Fibroblast of villous mesenchyme (primary cell): ENCODE measurements around the gene LY6G6F. TPM values are rescaled to one million over a fixed set of nuclear protein-coding genes. Genes with fewer than 3 reads are reported as not detected.

Source experiments
- DNase-seq: peaks from one replicate; pipeline ENCODE4 v3.0.0-alpha.2; 2010; ENCODE audit warnings: low read depth
- H3K4me3 ChIP-seq: 2 replicates; pipeline ENCODE4 v1.5.1; 2011; ENCODE audit warnings: low read depth, mild to moderate bottlenecking, low read length
- total RNA-seq: library from RNA; depleted of rRNA; stranded (reverse); fragments of >200 nt; gene quantifications from 2 replicates; pipeline ENCODE4 v1.2.3, GENCODE V29; 2012
- TF ChIP-seq, protein P1 (sequence below): IDR thresholded peaks from 2 replicates; pipeline ENCODE4 v1.5.1; 2012; ENCODE audit warnings: low read depth, mild to moderate bottlenecking, low read length; ENCODE audit not compliant: insufficient read depth

LY6G6F gene
- total RNA-seq, 1 donor: not detected

GRCh38 chr6:31718265-31718664 lies 11.6 kb downstream of the LY6G6F start:
- TF ChIP-seq, protein P1, sequence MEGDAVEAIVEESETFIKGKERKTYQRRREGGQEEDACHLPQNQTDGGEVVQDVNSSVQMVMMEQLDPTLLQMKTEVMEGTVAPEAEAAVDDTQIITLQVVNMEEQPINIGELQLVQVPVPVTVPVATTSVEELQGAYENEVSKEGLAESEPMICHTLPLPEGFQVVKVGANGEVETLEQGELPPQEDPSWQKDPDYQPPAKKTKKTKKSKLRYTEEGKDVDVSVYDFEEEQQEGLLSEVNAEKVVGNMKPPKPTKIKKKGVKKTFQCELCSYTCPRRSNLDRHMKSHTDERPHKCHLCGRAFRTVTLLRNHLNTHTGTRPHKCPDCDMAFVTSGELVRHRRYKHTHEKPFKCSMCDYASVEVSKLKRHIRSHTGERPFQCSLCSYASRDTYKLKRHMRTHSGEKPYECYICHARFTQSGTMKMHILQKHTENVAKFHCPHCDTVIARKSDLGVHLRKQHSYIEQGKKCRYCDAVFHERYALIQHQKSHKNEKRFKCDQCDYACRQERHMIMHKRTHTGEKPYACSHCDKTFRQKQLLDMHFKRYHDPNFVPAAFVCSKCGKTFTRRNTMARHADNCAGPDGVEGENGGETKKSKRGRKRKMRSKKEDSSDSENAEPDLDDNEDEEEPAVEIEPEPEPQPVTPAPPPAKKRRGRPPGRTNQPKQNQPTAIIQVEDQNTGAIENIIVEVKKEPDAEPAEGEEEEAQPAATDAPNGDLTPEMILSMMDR: no peak
- no peak overlapping the region for H3K4me3 ChIP-seq
- no peak for DNase-seq

DNA sequence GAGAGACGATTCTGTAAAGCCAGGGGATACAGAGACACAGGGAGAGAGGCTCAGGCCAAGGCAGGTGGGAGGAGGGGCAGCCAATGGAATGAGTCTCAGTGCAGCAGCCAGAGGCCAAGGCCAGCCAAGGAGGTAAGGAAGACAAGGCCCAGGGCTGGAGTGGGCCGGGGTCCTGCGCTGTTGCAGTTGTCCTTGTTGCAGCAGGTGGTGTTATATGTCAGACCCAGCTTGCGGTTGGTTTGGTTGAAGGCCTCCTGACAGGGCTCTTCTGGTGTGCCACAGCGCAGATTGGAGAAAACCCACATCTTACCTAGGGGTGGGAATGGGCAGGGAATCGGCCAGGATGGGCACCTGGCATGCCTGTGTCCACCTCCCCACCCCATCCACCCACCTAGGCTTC lies 12.3 kb downstream of the LY6G6F start:
- DNase-seq: no peak
- TF ChIP-seq, protein P1: no peak
- no peak overlapping the region for H3K4me3 ChIP-seq

DNA sequence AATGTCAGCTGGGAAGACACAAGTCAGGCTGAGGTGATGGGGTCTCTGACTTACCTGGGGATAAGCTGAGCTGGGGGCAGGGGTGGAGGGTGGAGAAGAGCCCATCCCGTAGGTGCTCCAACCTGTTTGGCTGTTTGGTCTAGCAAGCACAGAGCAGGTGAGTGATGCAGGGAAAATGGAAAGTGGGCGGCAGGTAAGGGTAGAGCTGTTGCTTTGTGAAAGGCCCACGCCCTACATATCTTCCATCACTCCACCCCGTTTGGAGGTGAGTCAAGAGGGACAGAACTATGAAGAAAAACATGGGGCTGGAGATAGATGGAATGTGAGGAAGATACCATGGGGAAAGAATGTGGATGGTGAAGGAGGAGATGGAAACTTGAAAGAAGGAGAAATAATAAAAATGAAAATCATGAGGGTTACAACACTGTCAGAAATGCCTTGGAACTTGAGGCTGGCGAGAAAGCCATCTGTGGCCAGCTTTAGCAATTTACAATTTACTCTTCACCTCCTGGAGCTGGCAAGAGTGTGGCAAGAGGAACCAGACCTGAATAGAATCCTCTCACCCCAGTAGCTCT lies 13.6 kb downstream of the LY6G6F start:
- TF ChIP-seq, protein P1: no peak
- DNase-seq: no peak
- no peak overlapping the region for H3K4me3 ChIP-seq

DNA sequence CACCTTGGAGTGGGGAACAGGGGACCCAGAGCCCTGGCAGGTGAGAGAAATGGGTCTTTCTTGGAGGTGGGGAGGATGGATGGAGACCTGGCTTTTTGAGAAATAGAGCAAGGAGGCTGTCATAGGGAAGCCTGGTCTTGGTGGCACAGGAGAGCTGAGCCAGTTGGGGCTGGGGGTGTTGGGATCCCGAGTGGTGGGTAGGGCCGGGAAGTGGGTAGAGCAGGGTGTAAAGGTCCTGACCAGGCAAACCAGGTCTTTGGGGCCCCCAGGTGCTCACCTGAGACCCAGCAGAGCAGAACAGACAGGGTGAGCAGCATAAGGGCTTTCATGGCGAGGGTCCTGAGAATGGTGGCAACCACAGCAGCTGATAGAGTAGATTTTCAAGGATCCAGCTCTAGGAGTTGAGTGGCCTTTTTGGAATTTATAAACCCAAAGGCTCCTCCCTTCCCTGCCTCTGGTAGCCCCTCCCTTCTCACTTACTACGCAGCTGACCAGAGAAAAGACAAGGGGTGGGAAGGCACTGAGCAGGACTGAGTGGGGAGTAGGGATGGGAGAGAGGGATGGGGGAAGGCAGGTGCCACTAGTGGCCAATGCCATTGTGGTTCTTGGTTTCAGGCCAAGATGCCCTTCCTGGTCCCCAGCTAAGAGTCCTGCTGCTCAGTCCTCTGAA lies 14.8 kb downstream of the LY6G6F start, which contains the start of gene LY6G6C:
TSS of gene LY6G6C (minus strand) at position 396 of the 670 bp plus-strand sequence. CDS start at position 329, 67 bp downstream.
- no peak within 1 kb of the TSS for H3K4me3 ChIP-seq
- TF ChIP-seq, protein P1: no peak
- DNase-seq: no peak

DNA sequence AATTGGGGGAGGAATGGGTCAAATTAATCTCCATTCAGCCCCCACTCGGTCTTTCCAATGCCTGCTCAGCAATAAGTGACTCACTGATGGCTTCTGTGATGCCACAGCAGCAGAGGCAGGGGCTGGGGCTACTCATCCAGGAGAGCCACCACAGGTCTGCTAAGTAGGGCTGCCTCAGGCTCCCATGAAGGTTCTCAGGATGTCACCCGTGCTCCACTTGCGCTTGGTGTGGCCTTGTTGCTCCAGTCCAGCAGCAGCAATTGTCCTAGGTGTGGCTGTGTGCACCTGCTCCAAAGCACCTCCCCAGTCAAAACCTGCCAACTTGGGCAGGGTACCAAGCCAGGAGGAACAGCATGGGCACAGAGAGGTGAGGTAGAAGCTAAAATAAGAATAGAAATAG lies 15.5 kb downstream of the LY6G6F start:
- DNase-seq: no peak
- H3K4me3 ChIP-seq: no peak overlapping the region
- TF ChIP-seq, protein P1: no peak

DNA sequence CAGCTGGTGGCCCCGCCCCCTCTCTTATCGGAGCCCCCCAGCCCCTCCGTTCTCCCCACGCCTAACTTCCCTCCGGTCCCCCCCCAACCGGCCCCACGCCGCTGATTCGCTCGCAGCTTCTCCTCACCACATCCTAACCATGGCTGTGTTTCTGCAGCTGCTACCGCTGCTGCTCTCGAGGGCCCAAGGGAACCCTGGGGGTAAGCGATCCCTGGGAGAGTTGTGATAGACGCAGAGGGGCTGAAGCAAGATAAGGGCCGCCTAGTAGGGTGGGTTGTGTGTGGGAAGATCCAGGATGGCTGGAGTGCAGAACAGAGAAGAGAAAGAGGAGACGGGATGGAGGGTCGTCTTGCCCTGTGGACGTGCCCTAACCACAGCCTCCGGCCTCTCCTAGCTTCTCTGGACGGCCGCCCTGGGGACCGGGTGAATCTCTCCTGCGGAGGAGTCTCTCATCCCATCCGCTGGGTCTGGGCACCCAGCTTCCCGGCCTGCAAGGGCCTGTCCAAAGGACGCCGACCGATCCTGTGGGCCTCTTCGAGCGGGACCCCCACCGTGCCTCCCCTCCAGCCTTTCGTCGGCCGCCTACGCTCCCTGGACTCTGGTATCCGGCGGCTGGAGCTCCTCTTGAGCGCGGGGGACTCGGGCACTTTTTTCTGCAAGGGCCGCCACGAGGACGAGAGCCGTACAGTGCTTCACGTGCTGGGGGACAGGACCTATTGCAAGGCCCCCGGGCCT lies 16.7 kb downstream of the LY6G6F start, which contains the start of gene MPIG6B:
TSS of gene MPIG6B (plus strand) at position 129 of the 735 bp plus-strand sequence. CDS start at position 140, 11 bp downstream.
- DNase-seq: no peak
- TF ChIP-seq, protein P1: no peak

More for the DNA sequence above, 16.7 kb downstream of the LY6G6F start, which contains the start of gene MPIG6B:
- H3K4me3 ChIP-seq: no peak within 1 kb of the TSS
